Skeletal muscle tissue (tissue), 4 donors: ENCODE results near the gene XRCC3. TPM values are rescaled to one million over a fixed set of nuclear protein-coding genes. Genes with fewer than 3 reads are reported as not detected.

Experiments used
- H3K27ac ChIP-seq: one replicate; pipeline ENCODE4 v1.7.0; 2013; ENCODE audit warnings: mild to moderate bottlenecking, low read depth, low read length, inconsistent platforms
- H3K27me3 ChIP-seq, 3 donors: one replicate each; pipeline ENCODE4 v1.7.0; 2013; ENCODE audit warnings: low read length in 3 of 3; ENCODE audit not compliant: control insufficient read depth in 3 of 3, insufficient read depth in 3 of 3
- H3K36me3 ChIP-seq, 3 donors: one replicate each; pipeline ENCODE4 v1.7.0; 2013; ENCODE audit warnings: low read length in 3 of 3; ENCODE audit not compliant: control insufficient read depth in 3 of 3, insufficient read depth in 3 of 3
- H3K4me1 ChIP-seq, 3 donors: one replicate each; pipeline ENCODE4 v1.7.0; 2013; ENCODE audit warnings: low read length in 3 of 3, mild to moderate bottlenecking in 3 of 3; ENCODE audit not compliant: control insufficient read depth in 3 of 3, insufficient read depth in 3 of 3
- H3K4me3 ChIP-seq, 3 donors: one replicate each; pipeline ENCODE4 v1.7.0; 2013; ENCODE audit warnings: low read length in 3 of 3
- H3K9ac ChIP-seq, 3 donors: one replicate each; pipeline ENCODE4 v1.7.0; 2013; ENCODE audit warnings: low read length in 3 of 3, mild to moderate bottlenecking in 3 of 3, moderate library complexity in 2 of 3, low read depth in 1 of 3
- H3K9me3 ChIP-seq, 3 donors: one replicate each; pipeline ENCODE4 v1.7.0; 2013; ENCODE audit warnings: low read length in 3 of 3; ENCODE audit not compliant: control insufficient read depth in 3 of 3
- total RNA-seq: library from RNA; depleted of rRNA; stranded (reverse); fragments of >200 nt; gene quantifications from one replicate; pipeline ENCODE4 v1.2.3, GENCODE V29; 2014
- donor health status: Osteomylitis.

XRCC3 gene
- total RNA-seq, 1 donor from 2014 or later, result 2.1 TPM

- no peak overlapping the region for H3K9ac ChIP-seq
- H3K27ac ChIP-seq, result no peak overlapping the region
- no peaks in the 10 kb centered on the region for H3K9me3 ChIP-seq
- no peaks in the 10 kb centered on the region for H3K27me3 ChIP-seq
- peaks cover 12 to 20% (median 19%) of the 10 kb centered on the region in 3 donors for H3K36me3 ChIP-seq
- H3K4me1 ChIP-seq, result no peaks in the 10 kb centered on the region
- H3K4me3 ChIP-seq, result no peak overlapping the region
Measured at GRCh38 chr14:103748534-103748857, 33.2 kb upstream of the XRCC3 start.

DNA sequence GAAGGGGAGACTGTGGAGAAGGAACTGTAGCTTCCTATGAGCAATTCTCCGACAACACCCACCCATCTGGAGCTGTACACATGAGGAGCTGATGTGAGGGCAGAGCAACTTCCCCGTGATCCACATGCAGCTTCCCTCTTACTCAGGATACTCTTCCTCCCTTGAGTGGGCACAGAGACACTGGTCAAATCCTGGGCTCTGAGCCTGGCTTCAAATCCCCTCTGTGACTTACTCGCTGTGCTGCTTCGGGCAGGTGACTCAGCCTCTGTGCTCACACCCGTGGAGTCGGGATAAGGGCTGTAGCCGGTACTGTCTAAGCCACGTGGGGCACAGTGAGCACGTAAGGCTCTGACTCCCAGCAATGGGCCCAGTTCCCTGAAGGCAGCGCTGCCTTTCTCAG is 31.4 kb upstream of the XRCC3 start:
- peaks cover 17 to 23% (median 19%) of the 10 kb centered on the region in 3 donors for H3K36me3 ChIP-seq
- no peak overlapping the region for H3K9ac ChIP-seq
- no peaks in the 10 kb centered on the region for H3K9me3 ChIP-seq
- H3K27me3 ChIP-seq, result no peaks in the 10 kb centered on the region
- no peaks in the 10 kb centered on the region for H3K4me1 ChIP-seq
- no peak overlapping the region for H3K4me3 ChIP-seq
- H3K27ac ChIP-seq, result no peak overlapping the region

- Histone ChIP-seq H3K9me3 (no peaks in the 10 kb centered on the region), H3K27me3 (no peaks in the 10 kb centered on the region), H3K27ac (no peak overlapping the region), H3K4me1 (no peaks in the 10 kb centered on the region), H3K9ac (no peak overlapping the region), H3K4me3 (no peak overlapping the region), H3K36me3 (peaks cover 22 to 26% (median 23%) of the 10 kb centered on the region in 3 donors)
Measured at GRCh38 chr14:103745424-103745823, 30.2 kb upstream of the XRCC3 start.

DNA sequence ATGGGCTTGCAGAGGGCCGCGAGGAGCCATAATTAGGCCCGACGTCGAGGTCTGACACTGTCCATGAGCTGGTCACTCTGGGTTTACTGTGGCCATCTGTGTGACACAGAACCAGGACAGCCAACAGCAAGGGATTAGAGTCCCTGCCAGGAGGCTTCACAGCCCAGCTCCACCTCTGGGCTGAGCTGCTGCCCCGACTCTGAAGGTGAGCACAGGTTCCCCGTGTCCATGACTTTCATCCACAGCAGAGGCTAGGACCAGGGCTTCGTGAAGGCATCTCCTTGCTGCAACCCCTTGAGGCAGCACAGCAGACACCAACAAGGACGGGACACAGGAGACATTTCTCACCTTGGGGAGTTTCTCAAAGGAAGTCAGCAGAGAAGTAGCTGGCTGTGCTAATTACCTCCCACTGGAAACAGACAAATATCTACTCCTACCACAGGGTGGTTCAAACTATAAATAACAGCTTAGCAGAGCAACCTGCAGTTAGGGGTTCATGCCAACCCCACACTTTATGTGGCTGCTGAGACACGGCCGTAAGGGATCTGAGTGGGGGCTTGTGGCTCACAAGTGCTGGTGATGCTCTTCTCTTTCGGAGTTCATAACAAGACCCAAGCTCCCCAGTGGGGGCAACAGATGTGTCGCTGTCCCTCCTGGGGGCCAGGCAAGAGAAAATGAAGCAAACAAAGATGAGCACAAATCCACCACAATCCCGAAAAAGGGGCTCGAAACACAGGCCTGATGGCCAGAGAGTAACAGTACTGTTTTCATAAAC is 29.6 kb upstream of the XRCC3 start:
- H3K4me1 ChIP-seq, result no peaks in the 10 kb centered on the region
- no peaks in the 10 kb centered on the region for H3K27me3 ChIP-seq
- H3K36me3 ChIP-seq, result peaks cover 23 to 26% (median 24%) of the 10 kb centered on the region in 3 donors
- no peak overlapping the region for H3K4me3 ChIP-seq
- no peaks in the 10 kb centered on the region for H3K9me3 ChIP-seq
- H3K9ac ChIP-seq, result no peak overlapping the region
- H3K27ac ChIP-seq, result no peak overlapping the region

GRCh38 chr14:103743691-103744090 is 28.4 kb upstream of the XRCC3 start:
- H3K9me3 ChIP-seq, result no peaks in the 10 kb centered on the region

GRCh38 chr14:103742499-103743255 is 27.4 kb upstream of the XRCC3 start:
- Histone ChIP-seq H3K27ac (no peak overlapping the region), H3K9ac (no peak overlapping the region), H3K36me3 (peaks cover 28 to 34% (median 32%) of the 10 kb centered on the region in 3 donors)

More at GRCh38 chr14:103743691-103744090, 28.4 kb upstream of the XRCC3 start:
- Histone ChIP-seq H3K36me3 (peaks cover 24 to 34% (median 29%) of the 10 kb centered on the region in 3 donors), H3K27ac (no peak overlapping the region), H3K4me3 (no peak overlapping the region), H3K4me1 (peaks cover 0 to 3% (median 0%) of the 10 kb centered on the region in 3 donors), H3K27me3 (no peaks in the 10 kb centered on the region), H3K9ac (no peak overlapping the region)

GRCh38 chr14:103741876-103742275 is 26.6 kb upstream of the XRCC3 start:
- Histone ChIP-seq H3K9me3 (no peaks in the 10 kb centered on the region), H3K9ac (no peak overlapping the region), H3K4me1 (peaks cover 2 to 3% (median 3%) of the 10 kb centered on the region in 3 donors), H3K27ac (no peak overlapping the region), H3K27me3 (no peaks in the 10 kb centered on the region), H3K4me3 (no peak overlapping the region), H3K36me3 (peaks cover 30 to 35% (median 35%) of the 10 kb centered on the region in 3 donors)

More at GRCh38 chr14:103742499-103743255, 27.4 kb upstream of the XRCC3 start:
- H3K27me3 ChIP-seq, result no peaks in the 10 kb centered on the region
- no peak overlapping the region for H3K4me3 ChIP-seq
- H3K4me1 ChIP-seq, result peaks cover 0 to 3% (median 0%) of the 10 kb centered on the region in 3 donors
- no peaks in the 10 kb centered on the region for H3K9me3 ChIP-seq

GRCh38 chr14:103740991-103741689 is 25.9 kb upstream of the XRCC3 start:
- peaks cover 7 to 8% (median 7%) of the 10 kb centered on the region in 3 donors for H3K4me1 ChIP-seq
- no peak overlapping the region for H3K4me3 ChIP-seq
- H3K9ac ChIP-seq, result no peak overlapping the region
- H3K36me3 ChIP-seq, result peaks cover 31 to 34% (median 34%) of the 10 kb centered on the region in 3 donors
- no peaks in the 10 kb centered on the region for H3K27me3 ChIP-seq
- H3K27ac ChIP-seq, result no peak overlapping the region
- H3K9me3 ChIP-seq, result no peaks in the 10 kb centered on the region

DNA sequence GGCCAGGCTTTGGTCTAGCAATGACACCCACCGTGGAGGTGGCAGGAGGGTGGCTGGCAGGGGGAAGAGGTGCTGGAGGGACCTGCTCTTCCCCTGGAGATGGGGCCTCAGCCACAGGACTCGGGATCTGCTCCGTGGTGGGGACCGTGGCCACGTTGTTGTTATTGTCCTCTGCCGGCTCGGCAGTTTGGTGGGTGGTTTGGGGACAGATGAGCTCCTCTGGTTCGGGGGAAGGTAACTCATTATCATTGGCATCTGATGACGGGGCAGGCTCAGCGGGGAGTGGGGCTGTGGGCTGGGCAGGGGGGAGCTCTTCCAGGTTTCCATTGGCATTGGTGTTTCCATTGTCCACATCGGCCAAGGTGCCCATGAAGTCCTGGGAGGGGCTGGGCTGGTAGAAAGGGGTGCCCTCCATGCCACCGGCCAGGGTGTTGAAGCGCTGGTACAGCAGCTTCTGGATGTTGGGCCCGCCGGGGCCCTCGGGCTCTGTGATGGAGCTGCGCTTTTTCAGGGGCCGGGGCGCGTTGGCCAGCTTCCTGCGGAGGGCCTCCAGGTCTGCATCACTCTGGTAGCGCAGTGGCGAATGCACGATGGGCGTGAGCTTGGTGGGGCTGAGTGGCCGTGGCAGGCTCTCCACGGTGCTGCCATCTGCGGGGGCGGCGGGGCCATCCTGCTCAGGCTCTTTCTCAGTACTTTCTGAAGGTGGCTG is 24.7 kb upstream of the XRCC3 start:
- Histone ChIP-seq H3K9me3 (no peaks in the 10 kb centered on the region), H3K9ac (no peak overlapping the region), H3K36me3 (peaks cover 27 to 32% (median 31%) of the 10 kb centered on the region in 3 donors), H3K4me1 (peaks cover 7 to 18% (median 17%) of the 10 kb centered on the region in 3 donors), H3K27me3 (no peaks in the 10 kb centered on the region), H3K27ac (no peak overlapping the region), H3K4me3 (no peak overlapping the region)
